Naive thymus-derived CD4-positive, alpha-beta T cell (primary cell): ENCODE data around the gene ASTL. TPM values are rescaled to one million over a fixed set of nuclear protein-coding genes. Genes with fewer than 3 reads are reported as not detected.

ENCODE experiments used
- ATAC-seq: fragments of 150-1000 bp; cut with Tn5 transposase; 2 replicates; pipeline ENCODE4 v1.10.0; 2021; ENCODE audit warnings: mild to moderate bottlenecking, moderate library complexity
- CTCF ChIA-PET: fragments of 350-600 bp; sonication (Branson Sonifier 250); formaldehyde crosslinking; loops from one replicate; lab custom pipeline; 2021; ENCODE audit warnings: antibody characterized with exemption; lab: Charles Lee
- POLR2A ChIA-PET: fragments of 350-600 bp; sonication (Branson Sonifier 250); formaldehyde crosslinking; loops from one replicate; lab custom pipeline; 2021; ENCODE audit warnings: antibody characterized with exemption, inconsistent platforms; lab: Charles Lee
- DNase-seq, 9 donors: peaks; one replicate each; pipeline versions ENCODE4 v3.0.0 to v3.0.0-alpha.2; 2020 to 2022; ENCODE audit warnings: mixed read lengths in 1 of 9
- H3K27ac ChIP-seq: one replicate; pipeline ENCODE4 v1.7.0; 2013; ENCODE audit warnings: mild to moderate bottlenecking, low read depth, low read length, moderate library complexity
- H3K27me3 ChIP-seq, 2 donors: one replicate each; pipeline ENCODE4 v1.7.0; 2013; ENCODE audit warnings: low read length in 2 of 2, mild to moderate bottlenecking in 2 of 2, moderate library complexity in 2 of 2; ENCODE audit not compliant: control insufficient read depth in 2 of 2, insufficient read depth in 2 of 2
- H3K36me3 ChIP-seq, 3 experiments: 1 replicate in 2 of 3; 2 replicates in 1 of 3; pipeline ENCODE4 v1.7.0; 2013; ENCODE audit warnings: low read length in 3 of 3, mild to moderate bottlenecking in 3 of 3, moderate library complexity in 1 of 3; ENCODE audit not compliant: insufficient read depth in 3 of 3, control insufficient read depth in 2 of 3
- H3K4me1 ChIP-seq, 2 donors: one replicate each; pipeline ENCODE4 v1.7.0; 2013; ENCODE audit warnings: low read length in 2 of 2, mild to moderate bottlenecking in 2 of 2, moderate library complexity in 1 of 2; ENCODE audit not compliant: control insufficient read depth in 2 of 2, insufficient read depth in 2 of 2
- H3K4me3 ChIP-seq: 2 replicates; pipeline ENCODE4 v1.7.0; 2013; ENCODE audit warnings: mild to moderate bottlenecking, low read length
- H3K9me3 ChIP-seq, 3 experiments: 1 replicate in 2 of 3; 2 replicates in 1 of 3; pipeline ENCODE4 v1.7.0; 2013; ENCODE audit warnings: low read length in 3 of 3; ENCODE audit not compliant: control insufficient read depth in 2 of 3
- H3K27ac Mint-ChIP-seq, 9 donors: one replicate each; pipeline ENCODE4 v1.8.0; 2020 to 2022; ENCODE audit warnings: mixed read lengths in 9 of 9, mild to moderate bottlenecking in 8 of 9, moderate library complexity in 5 of 9, inconsistent platforms in 2 of 9
- H3K27me3 Mint-ChIP-seq, 5 donors: one replicate each; pipeline ENCODE4 v1.8.0; 2021 to 2022; ENCODE audit warnings: mixed read lengths in 5 of 5, mild to moderate bottlenecking in 1 of 5
- H3K36me3 Mint-ChIP-seq, 5 donors: one replicate each; pipeline ENCODE4 v1.8.0; 2020 to 2022; ENCODE audit warnings: mixed read lengths in 5 of 5, mild to moderate bottlenecking in 3 of 5, inconsistent platforms in 1 of 5
- H3K4me1 Mint-ChIP-seq, 7 donors: one replicate each; pipeline ENCODE4 v1.8.0; 2020 to 2022; ENCODE audit warnings: mixed read lengths in 7 of 7, mild to moderate bottlenecking in 3 of 7, inconsistent platforms in 1 of 7
- H3K4me3 Mint-ChIP-seq, 10 donors: one replicate each; pipeline ENCODE4 v1.8.0; 2020 to 2022; ENCODE audit warnings: mild to moderate bottlenecking in 10 of 10, mixed read lengths in 10 of 10, moderate library complexity in 6 of 10, inconsistent platforms in 2 of 10
- H3K9me3 Mint-ChIP-seq, 11 donors: one replicate each; pipeline ENCODE4 v1.8.0; 2020 to 2022; ENCODE audit warnings: mixed read lengths in 11 of 11, mild to moderate bottlenecking in 4 of 11, inconsistent platforms in 1 of 11, moderate library complexity in 1 of 11
- intact Hi-C, 2 donors: fragments of 100-400 bp; cut with micrococcal nuclease; formaldehyde crosslinking; loops; one replicate each; pipeline ENCODE4 v1.15.1; 2023
- polyA plus RNA-seq, 2 donors: library from polyadenylated mRNA; unstranded; fragments of 300-500 nt; fragmentation: Illumina TruSeq; gene quantifications; one replicate each; pipeline ENCODE4 v1.2.3, GENCODE V29; 2021
- total RNA-seq, 6 experiments: library from RNA in 5 of 6; stranded (reverse) in 5 of 6; gene quantifications; 1 replicate in 5 of 6; 2 replicates in 1 of 6; pipeline ENCODE4 v1.2.3 and lab custom pipeline; 2021 to 2026

ASTL gene
- total and polyA plus RNA-seq, 7 experiments from 2014 or later = 0.19 to 7.5 (median 0.79) TPM; not detected in 1

GRCh38 chr2:96117701-96118588 lies 20.4 kb downstream of the ASTL start:
- POLR2A ChIA-PET = interaction anchor here (0.8 to 1.2 kb wide), 3 partner anchors 28 to 439 kb away, joined by 3 read pairs; no protein-coding TSS in a partner anchor
- Histone ChIP-seq H3K36me3 (no peaks in the 10 kb centered on the region), H3K4me3 (no peak overlapping the region), H3K4me1 (peaks cover 5 to 8% of the 10 kb centered on the region in 2 donors), H3K27ac (no peak overlapping the region), H3K9me3 (no peaks in the 10 kb centered on the region), H3K27me3 (no peaks in the 10 kb centered on the region)
- Mint-ChIP-seq H3K9me3 (peaks cover 0 to 1% (median 0%) of the 10 kb centered on the region in 11 donors), H3K4me3 (peak overlapping the region; percentile 28 to 79 (median 60)), H3K4me1 (peaks cover 4 to 19% (median 10%) of the 10 kb centered on the region in 7 donors), H3K27me3 (peaks cover 28 to 50% (median 32%) of the 10 kb centered on the region in 5 donors), H3K36me3 (peaks cover 0 to 1% (median 0%) of the 10 kb centered on the region in 5 donors), H3K27ac (peak overlapping the region in 3 of 9 donors; percentile 14 to 25 (median 23))
- DNase-seq (no peak), ATAC-seq (no peak)
- intact Hi-C loops = loop anchor here (1.0 to 2.0 kb wide), 3 partner anchors 27 to 126 kb away; partner anchors contain the start of gene DUSP2 (in 1 of the 2)
- CTCF ChIA-PET = interaction anchor here (0.6 to 2.9 kb wide), 8 partner anchors 57 to 125 kb away, joined by 3 to 13 read pairs (median 4); no protein-coding TSS in a partner anchor

GRCh38 chr2:96116879-96117533 lies 21.3 kb downstream of the ASTL start:
- intact Hi-C loops = loop anchor here (1.0 to 2.0 kb wide), 4 partner anchors 28 to 149 kb away; partner anchors contain the start of genes CIAO1 (in 1 of the 2) and DUSP2 (in 1 of the 2)
- peaks cover 0 to 1% (median 0%) of the 10 kb centered on the region in 5 donors for H3K36me3 Mint-ChIP-seq
- no peak overlapping the region for H3K27ac Mint-ChIP-seq
- peak; percentile 85 for ATAC-seq
- DNase-seq = peak; percentile 36 to 83 (median 70)
- CTCF ChIA-PET = interaction anchor here (0.5 to 2.9 kb wide), 8 partner anchors 14 to 998 kb away, joined by 3 to 13 read pairs (median 4); no protein-coding TSS in a partner anchor
- H3K4me3 Mint-ChIP-seq = peak overlapping the region; percentile 28 to 79 (median 62)
- POLR2A ChIA-PET = interaction anchor here (0.8 to 1.2 kb wide), 3 partner anchors 29 to 124 kb away, joined by 3 to 6 read pairs (median 3); no protein-coding TSS in a partner anchor
- H3K4me1 Mint-ChIP-seq = peaks cover 4 to 19% (median 10%) of the 10 kb centered on the region in 7 donors
- Histone ChIP-seq H3K4me3 (peak overlapping the region; percentile 41), H3K27ac (peak overlapping the region; percentile 55), H3K4me1 (peaks cover 5 to 8% of the 10 kb centered on the region in 2 donors), H3K27me3 (no peaks in the 10 kb centered on the region), H3K36me3 (no peaks in the 10 kb centered on the region), H3K9me3 (no peaks in the 10 kb centered on the region)
- H3K27me3 Mint-ChIP-seq = peaks cover 23 to 50% (median 32%) of the 10 kb centered on the region in 5 donors
- H3K9me3 Mint-ChIP-seq = peaks cover 0 to 1% (median 0%) of the 10 kb centered on the region in 11 donors

- POLR2A ChIA-PET = interaction anchor here (1.0 to 1.2 kb wide), 2 partner anchors 94 to 124 kb away, joined by 3 to 6 read pairs; no protein-coding TSS in a partner anchor
- no peaks in the 10 kb centered on the region for H3K27me3 ChIP-seq
- H3K27ac ChIP-seq = peak within 1 kb of the TSS; percentile 55
- DNase-seq (peak; percentile 40 to 78 (median 65)), ATAC-seq (peak; percentile 84)
- H3K4me1 ChIP-seq = peaks cover 5 to 8% of the 10 kb centered on the region in 2 donors
- intact Hi-C loops = loop anchor here in 1 of 2 donors (1.0 to 2.0 kb wide), 3 partner anchors 28 to 150 kb away; partner anchors contain the start of genes CIAO1 and DUSP2
- Mint-ChIP-seq H3K9me3 (peaks cover 0 to 1% (median 0%) of the 10 kb centered on the region in 11 donors), H3K27ac (peak within 1 kb of the TSS in 4 of 9 donors; percentile 8 to 46 (median 32)), H3K4me3 (peak within 1 kb of the TSS; percentile 68 to 85 (median 77)), H3K27me3 (peaks cover 19 to 48% (median 28%) of the 10 kb centered on the region in 5 donors), H3K36me3 (peaks cover 0 to 1% (median 0%) of the 10 kb centered on the region in 5 donors), H3K4me1 (peaks cover 4 to 19% (median 10%) of the 10 kb centered on the region in 7 donors)
- no peaks in the 10 kb centered on the region for H3K36me3 ChIP-seq
- peak within 1 kb of the TSS; percentile 41 for H3K4me3 ChIP-seq
- CTCF ChIA-PET = interaction anchor here (1.0 to 1.3 kb wide), 5 partner anchors 15 to 122 kb away, joined by 3 to 11 read pairs (median 4); no protein-coding TSS in a partner anchor
- no peaks in the 10 kb centered on the region for H3K9me3 ChIP-seq
These were observed 21.9 kb downstream of the ASTL start, which contains the start of gene ADRA2B for GRCh38 chr2:96116424-96116878. TSS of gene ADRA2B (minus strand) at chr2:96116571. CDS start at chr2:96116149, 422 bp downstream.

DNA sequence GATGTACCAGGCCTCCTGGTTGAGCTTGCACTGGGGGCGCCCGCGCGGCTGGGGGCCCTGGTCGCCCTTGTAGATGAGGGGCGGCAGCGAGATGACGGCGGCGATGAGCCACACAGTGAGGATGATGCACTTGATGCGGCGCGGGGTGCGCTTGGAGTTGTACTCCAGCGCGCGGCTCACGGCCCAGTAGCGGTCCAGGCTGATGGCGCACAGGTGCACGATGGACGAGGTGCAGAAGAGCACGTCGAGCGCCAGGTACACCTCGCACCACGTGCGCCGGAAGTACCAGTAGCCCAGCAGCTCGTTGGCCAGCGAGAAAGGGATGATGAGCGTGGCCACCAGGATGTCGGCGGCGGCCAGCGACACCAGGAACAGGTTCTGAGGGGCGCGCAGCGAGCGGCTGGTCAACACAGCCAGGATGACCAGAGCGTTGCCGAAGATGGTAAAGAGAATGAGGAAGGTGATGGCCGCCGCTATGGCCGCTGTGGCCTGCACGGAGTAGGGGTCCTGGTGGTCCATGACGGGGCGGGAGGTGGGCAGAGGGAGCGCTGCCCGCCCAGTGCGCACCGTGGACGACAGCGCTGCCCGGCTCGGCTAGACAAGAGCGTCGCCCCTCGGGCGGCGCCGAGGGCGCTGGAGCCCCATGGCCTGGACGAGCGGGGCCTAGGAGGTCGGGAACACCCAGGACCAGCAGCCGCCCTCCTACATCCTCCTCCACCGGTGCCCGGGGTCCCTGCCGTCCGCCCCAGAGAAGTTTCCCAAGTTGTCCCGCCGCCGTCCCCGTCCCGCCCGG lies 22.5 kb downstream of the ASTL start:
- peaks cover 5 to 8% of the 10 kb centered on the region in 2 donors for H3K4me1 ChIP-seq
- Mint-ChIP-seq H3K4me1 (peaks cover 4 to 19% (median 10%) of the 10 kb centered on the region in 7 donors), H3K4me3 (peak overlapping the region; percentile 68 to 85 (median 77)), H3K36me3 (peaks cover 0 to 1% (median 0%) of the 10 kb centered on the region in 5 donors), H3K27me3 (peaks cover 12 to 41% (median 21%) of the 10 kb centered on the region in 5 donors), H3K9me3 (no peaks in the 10 kb centered on the region), H3K27ac (peak overlapping the region in 4 of 9 donors; percentile 8 to 46 (median 32))
- POLR2A ChIA-PET = no interaction called here
- intact Hi-C loops = loop anchor here in 1 of 2 donors (1.0 to 2.0 kb wide), 3 partner anchors 29 to 150 kb away; partner anchors contain the start of genes CIAO1 and DUSP2
- ATAC-seq = no peak
- H3K27ac ChIP-seq = no peak overlapping the region
- H3K27me3 ChIP-seq = no peaks in the 10 kb centered on the region
- no peak for DNase-seq
- CTCF ChIA-PET = interaction anchor here (1.3 kb wide), 1 partner anchor 110 kb away, joined by 3 read pairs; no protein-coding TSS in a partner anchor
- H3K9me3 ChIP-seq = no peaks in the 10 kb centered on the region
- H3K4me3 ChIP-seq = peak overlapping the region; percentile 41
- no peaks in the 10 kb centered on the region for H3K36me3 ChIP-seq

DNA sequence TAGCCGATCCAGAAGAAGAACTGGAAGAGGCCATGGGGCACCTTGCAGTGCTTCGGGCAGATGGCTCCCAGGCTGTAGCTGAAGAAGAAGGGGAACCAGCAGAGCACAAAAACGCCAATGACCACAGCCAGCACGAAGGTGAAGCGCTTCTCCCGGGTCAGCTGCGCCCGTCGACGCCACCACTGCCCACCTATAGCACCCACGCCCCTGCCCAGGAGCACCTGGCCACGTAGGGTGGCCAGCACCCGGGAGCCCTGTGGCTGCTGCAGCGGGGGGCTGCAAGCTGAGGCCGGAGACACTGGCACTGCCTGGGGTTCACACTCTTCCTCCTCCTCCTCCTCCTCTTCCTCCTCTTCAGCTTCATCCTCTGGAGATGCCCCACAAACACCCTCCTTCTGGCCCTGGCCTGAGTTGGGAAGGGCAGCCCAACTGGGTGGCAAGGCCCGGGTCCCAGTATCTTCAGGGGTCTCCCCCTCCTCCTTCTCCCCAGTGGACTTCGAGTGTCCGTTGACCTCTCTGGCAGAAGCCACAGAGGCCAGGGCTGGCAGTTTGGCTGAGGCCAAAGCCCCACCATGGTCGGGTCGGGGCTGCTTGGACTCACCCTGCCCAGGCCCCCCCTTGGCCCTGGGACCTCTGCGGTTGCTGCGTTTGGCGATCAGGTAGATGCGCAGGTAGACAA lies 23.3 kb downstream of the ASTL start:
- H3K4me3 Mint-ChIP-seq = peak overlapping the region; percentile 68 to 85 (median 77)
- Histone ChIP-seq H3K27me3 (no peaks in the 10 kb centered on the region), H3K36me3 (no peaks in the 10 kb centered on the region), H3K27ac (no peak overlapping the region), H3K9me3 (no peaks in the 10 kb centered on the region), H3K4me3 (no peak overlapping the region), H3K4me1 (peaks cover 5 to 8% of the 10 kb centered on the region in 2 donors)
- ChIA-PET POLR2A (no interaction called here), CTCF (interaction anchor here (1.5 kb wide), 1 partner anchor 122 kb away, joined by 4 read pairs; no protein-coding TSS in a partner anchor)
- DNase-seq (no peak), ATAC-seq (no peak)
- H3K9me3 Mint-ChIP-seq = no peaks in the 10 kb centered on the region
- peaks cover 0 to 1% (median 0%) of the 10 kb centered on the region in 5 donors for H3K36me3 Mint-ChIP-seq
- peak overlapping the region in 2 of 9 donors; percentile 8 to 46 for H3K27ac Mint-ChIP-seq
- intact Hi-C loops = no loop called here
- H3K4me1 Mint-ChIP-seq = peaks cover 4 to 19% (median 8%) of the 10 kb centered on the region in 7 donors
- peaks cover 5 to 34% (median 14%) of the 10 kb centered on the region in 5 donors for H3K27me3 Mint-ChIP-seq
